Stimulated activated CD4-positive, alpha-beta T cell treated with anti-CD3 and anti-CD28 coated beads, Interleukin-12 subunit alpha, Interleukin-12 subunit beta, amount 100 ng/mL, for 48 hours (primary cell): Measurements from ENCODE around the gene MFN2.

Source experiments
- DNase-seq, 3 donors: peaks; one replicate each; pipeline ENCODE4 v3.0.0-alpha.2; 2020; ENCODE audit warnings: low read depth in 2 of 3, low spot score in 1 of 3

MFN2 gene

DNA sequence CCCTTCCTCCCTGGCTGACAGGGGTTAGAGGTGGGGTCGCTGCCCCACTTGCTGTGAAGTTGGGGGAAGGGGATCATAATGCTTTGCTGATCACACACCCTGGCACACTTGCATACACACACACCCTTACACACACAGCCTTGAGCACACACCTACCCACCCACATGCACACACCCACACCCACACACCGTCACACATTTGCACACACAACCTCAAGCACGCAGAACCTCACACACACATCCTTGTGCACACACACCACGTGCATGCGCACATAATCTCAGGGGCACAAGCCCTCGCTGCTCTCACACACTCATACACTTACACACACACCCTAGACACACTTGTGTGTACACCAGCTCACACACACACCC lies 66.5 kb downstream of the MFN2 start:
- no peak for DNase-seq

DNA sequence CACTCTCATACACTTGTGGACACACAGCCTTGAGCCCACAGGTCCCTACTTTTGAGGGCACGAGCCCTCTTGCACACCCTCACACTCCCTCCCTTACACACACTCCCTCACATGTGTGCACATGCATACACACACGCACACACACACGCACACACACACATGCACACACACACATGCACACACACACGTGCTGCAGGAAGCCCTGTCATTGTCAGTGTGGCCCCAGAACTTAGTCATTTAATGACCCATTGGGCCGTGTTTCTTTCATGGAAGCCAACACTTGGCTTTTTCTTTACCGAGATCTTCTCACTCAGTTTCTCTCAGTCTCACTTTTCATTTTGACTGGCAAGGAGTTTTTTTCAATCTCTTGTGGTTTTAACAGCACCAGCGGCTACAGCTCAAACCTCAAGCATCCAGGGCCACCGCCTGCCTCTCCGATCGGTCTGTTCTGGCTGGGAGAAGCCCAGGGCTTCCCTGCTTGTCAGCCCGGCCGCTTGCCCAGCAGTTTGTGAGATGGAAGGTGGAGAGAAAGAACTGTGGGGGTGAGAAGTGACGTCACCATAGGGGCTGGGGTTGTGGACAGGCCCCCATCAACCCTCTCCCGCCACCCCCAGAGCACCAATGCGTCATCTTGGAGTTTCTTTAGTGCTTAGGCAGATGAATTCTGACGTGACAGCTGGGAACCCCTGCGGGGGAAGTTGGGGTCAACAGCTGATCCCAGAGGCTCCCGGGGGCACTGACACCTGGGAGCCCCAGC lies 67.1 kb downstream of the MFN2 start:
- DNase-seq: peak; percentile 59 to 65 (median 64)

DNA sequence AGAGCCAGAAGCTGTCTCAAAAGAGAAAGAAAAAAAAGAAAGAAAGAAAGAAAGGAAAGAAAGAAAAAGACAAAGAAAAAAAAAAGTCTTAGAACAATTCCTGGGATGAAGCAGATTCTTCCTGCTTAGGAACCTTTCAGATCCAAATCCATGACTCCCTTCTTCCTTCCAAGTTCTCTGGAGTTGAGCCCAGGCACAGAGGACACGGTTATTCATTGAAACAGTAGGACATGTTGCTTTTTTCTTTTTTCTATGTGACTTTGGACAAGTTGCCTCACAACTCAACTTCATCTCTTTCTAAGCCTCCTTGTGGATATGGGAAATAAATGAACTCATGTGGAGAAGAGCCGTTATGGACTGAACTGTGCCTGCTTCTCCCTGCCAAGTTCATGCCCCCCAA lies 68.1 kb downstream of the MFN2 start:
- no peak for DNase-seq

DNA sequence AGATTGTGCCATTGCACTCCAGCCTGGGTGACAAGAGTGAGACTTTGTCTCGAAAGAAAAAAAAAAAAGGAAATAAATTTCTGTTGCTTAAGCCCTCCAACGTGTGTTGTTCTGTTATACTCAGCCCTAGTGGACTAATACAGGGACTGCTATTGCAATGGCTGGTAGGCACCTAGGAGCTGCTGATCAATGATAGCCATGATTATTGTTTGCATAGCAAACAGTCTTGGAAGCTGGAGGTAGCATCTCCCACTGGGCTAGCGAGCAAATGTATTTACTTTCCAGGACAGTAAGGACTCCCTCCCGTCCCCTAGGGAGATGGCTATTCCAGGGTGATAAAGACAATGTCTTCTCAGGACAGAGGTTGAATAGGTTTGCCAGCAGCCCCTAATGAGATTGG lies 69.4 kb downstream of the MFN2 start:
- DNase-seq: no peak

DNA sequence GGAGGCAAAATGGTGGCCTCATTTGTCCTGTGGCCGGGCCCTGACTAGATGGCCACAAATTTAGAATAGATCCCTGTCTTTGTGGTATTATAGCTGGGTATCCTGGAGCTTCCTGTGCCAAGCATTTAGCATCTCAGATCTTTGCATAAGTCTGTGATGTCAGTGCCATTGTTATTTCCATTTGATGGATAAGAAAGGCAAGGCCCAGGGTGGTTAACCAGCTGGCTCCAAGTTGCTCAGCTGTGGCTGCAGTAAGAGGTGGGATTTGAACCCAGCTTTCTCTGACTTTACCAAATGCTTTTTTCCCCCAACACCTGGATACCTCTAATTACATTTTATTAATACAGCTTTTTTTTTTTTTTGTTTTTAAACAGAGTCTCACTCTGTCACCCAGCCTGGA lies 71.1 kb downstream of the MFN2 start:
- DNase-seq: no peak

DNA sequence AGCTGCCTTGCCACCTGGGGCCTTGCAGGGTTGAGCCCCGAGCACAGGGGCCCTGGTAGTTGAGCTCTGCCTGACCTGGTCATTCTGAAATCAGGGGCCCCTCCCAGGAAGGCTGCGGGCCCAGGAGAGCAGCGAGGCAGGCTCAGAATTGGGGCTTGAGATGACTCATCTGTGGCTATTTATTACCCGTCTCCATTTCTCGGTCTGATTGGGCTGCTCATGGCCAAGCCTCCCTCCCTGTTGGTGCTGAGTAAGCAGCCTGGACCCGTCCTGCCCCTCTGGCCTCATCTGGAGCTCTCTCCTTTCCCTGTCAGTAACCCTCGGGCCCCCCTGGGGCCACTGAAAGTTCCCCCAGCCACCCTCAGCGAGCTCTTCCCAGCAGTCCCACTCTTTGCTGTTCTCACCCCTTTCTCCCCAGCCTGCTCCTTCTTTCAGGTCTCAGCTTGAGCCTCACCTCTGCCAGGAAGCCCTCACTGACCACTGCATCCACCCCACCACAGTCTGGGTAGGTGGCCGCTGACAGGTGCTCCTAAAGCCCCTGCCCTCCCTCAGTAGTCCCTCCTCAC lies 71.8 kb downstream of the MFN2 start:
- peak in 1 of 3 donors; percentile 51 for DNase-seq

DNA sequence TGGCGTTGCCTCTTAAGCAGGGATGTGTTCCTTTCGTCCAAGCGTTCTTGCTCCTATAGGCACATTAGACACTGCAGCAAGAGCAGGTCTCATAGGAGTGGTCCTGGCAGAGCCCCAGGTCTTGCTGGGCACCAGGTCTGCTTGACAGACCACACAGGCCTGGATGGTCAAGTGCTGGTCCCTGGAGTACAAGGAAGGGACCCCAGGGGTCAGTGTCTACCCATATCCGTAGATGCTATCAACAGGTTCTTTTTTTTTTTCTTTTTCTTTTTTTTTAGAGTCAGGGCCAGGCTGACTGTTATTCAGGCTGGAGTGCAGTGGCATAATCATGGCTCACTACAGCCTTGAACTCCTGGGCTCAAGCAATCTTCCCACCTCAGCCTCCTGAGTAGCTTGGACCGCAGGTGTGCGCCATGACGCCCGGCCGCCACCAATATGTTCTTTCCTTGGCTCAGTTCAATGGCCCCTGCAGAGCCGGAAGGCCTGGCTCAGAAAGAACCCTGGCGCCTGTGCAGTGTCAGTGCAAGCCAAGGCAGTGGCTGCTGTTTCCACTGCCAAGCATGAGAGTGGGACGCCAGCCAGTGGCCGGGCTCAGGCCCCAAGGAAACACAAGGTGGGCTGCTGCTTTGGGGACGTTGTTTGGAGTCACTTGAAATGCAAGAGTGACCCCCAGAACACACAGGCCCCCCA lies 72.9 kb downstream of the MFN2 start:
- no peak for DNase-seq

DNA sequence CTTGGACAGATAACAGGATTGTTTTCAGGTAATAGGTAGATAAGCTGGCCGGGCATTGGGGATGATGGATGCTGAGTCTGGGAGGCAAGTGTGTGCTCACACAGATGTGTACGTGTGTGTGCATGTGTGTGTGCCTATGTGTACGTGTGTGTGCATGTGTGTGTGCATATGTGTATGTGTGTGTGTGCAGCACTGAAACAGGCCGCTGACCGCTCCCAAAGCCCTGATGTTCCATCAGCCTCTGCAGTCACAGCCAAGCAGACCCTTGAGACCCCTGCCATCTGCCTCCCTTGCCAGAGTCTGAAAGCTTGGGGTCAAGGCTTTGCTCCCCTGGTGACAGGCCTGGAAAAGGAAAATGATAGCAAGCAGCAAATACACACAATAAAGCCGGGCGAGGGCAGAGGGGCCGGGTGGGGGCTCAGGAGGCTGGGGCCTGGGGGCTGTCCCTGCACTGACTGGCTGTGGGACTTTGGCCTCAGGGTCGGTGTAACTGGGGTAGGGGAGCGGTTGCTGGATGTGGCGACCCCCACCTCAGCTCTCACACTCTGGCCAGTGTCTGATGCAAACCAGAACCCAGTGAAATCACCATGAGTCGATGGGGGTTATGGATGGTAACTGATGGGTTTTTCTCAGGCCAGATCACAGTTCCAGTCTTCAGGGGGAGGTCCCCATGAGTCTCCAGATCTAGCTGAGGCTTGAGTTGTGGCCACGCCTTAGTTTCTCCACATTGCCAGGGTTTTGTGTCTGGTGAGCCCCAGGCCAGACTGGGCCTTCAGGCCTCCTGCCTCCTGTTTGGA lies 73.7 kb downstream of the MFN2 start:
- DNase-seq: no peak

DNA sequence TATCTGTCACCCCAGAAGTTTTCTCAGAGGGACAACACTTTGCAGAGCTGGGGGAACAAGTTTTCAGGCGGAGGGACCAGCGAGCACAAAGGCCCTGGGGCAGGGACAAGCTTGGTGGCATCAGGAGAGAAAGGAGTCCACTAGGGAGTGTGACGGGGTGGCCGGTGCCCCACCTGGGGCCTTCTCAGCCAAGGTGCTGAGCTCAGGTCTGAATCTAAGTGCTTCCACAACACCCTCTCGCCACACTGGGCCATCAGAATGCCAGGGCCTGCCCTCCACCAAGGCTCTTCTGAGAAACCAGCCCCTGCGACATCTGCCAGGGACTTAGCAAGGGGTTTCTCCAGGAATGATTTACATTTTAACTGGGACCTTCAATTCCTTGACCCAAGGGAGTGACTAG lies 75.0 kb downstream of the MFN2 start:
- DNase-seq: no peak

DNA sequence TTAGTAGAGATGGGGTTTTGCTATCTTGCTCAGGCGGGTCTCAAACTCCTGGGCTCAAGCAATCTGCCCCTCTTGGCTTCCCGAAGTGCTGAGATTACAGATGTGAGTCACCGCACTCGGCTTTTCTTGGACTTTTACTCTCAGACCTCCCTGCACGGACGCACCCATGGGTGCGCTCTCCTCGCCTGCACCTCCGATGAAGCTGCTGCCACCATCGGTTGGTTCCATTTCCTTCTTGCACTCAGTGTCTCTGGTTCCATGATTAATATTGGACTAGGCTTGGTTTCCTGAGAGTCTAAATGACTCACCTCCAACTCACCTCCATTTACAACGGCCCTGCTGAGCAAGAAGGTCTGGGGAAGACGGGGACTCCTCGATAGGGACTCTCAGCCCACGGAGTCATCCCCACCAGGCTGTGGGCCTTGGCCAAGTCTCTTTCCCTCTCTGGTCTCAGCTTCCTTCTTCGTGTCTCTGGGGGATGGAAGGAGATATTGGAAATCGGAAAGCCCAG lies 76.1 kb downstream of the MFN2 start:
- no peak for DNase-seq

DNA sequence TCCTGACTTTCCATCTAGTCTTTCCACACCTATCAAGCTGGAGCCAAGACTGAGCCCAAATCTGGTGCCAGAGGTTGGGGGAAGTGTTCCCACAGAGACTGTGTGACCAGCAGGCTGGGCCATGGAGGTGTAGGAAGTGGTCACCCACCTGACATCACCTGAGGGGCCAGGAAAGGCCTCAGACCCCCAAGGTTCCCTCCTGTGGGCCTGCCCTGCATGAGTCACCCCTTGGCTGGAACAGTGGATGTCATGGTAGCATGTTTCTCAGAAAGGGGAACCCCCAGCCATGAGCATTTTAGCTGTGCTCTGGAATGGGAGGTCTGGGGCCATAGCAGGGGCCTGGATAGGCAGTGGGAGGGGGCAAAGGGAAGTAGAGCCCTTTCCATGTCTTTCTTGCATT lies 77.1 kb downstream of the MFN2 start:
- no peak for DNase-seq

DNA sequence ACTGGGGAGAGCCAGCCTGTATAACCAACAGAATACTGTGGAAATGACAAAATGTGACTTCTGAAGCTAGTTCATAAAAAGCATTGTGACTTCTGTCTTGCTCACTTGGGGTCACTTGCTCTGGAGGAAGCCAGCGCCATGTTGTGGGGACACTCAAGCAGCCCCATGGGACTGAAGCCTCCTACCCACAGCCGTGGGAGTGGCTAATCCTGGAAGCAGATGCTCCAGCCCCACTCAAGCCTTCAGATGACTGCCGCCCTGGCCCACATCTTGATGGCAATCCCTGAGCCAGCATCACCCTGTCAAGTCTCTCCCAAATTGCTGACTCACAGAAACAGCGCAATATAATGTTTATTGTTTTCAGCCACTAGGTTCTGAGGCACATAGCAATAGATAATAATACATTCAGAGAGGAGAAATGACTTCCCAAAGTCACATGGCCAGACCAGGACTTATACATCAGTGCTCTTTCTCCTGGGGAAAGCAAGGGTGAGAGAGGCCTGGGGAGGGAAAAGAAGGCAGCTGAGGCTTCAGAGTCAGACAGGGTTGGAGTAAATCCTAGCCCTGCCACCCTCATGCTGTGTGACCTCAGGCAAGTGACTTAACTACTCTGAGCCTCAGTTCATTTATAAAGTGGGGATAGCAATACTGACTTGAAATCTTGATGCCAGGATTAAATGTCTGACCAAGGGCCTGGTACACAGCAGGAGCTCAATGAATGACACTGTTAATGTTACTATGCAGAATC lies 77.9 kb downstream of the MFN2 start:
- no peak for DNase-seq

DNA sequence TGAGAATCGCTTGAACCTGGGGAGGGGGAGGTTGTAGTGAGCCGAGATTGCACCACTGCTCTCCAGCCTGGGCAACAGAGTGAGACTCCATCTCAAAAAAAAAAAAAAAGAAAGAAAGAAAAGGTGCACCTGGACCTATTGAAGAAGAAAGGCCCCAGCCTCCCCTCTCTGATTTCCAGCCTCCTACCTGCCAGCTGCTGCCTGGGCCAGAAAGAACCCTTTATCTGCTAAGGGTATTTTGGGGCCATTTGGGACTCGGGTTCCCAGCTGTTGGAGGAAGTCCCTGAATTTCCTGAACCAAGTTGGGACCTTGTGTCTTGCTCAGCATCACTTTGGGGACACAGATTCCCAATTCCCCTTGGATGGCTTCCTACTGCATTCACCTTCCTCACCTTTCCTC lies 79.0 kb downstream of the MFN2 start:
- no peak for DNase-seq

DNA sequence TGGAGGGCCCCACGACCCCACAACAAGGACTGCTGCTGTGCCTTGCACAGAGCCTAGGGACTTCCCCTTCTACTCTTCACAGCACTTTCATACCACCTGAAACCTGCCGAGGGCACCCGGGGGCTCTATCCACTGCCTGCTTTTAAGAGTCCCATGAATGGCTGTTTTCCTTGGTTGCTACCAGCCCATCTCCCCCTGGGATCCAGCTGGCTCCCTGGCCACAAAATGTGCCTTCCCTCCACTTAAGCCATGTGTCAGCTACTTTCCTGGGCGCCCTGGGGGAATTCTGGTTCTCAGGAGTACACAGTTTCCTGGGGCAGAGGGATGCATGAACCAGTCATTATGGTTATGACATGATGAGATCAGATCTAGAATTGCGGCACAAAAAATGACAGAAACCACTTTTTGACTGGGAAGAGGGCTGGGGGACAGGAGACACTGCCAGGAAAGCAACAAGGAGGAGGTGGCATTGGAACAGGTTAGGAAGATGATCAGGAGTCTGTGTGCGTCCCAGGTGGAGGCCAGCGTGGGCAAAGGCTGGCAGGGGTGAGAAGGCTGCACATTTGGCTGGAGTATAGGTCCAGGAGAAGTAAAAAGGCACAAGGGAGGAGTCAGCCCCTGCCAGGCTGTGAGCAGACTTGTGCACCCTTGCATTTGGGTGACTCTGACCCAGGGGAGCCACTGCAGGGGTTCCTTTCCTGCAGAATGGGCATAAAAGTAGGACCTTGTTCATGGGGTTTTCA lies 79.6 kb downstream of the MFN2 start:
- peak in 1 of 3 donors; percentile 48 for DNase-seq

DNA sequence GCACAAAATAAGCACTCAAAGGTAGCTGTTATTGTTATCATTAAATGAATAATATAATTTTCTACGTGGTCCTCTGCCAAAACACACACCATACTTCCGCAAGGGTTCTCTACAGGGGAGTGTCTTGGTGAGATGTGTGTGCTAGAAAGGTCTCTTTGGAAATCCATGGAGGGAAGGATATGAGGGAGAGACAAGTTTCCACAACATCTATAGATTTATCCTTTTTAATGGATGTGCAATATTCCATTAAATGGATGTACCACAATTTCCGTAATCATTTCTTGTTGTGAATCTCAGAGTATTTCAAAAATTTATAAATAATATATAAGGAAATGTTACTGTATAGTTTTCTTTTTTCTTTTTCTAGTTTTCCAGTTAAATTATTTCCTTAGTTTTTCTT lies 80.3 kb downstream of the MFN2 start:
- DNase-seq: no peak
